Astrocyte (in vitro differentiated cells and primary cell): ENCODE data around the gene DCTN4.

Source experiments
- EZH2 ChIP-seq: IDR thresholded peaks from 2 replicates; pipeline ENCODE4 v1.6.1; 2012; ENCODE audit warnings: mild to moderate bottlenecking, low read length, inconsistent platforms; ENCODE audit not compliant: insufficient read depth
- TF ChIP-seq, protein P1 (sequence below): IDR thresholded peaks from 2 replicates; pipeline ENCODE4 v1.5.1; 2011; ENCODE audit warnings: low read depth, mild to moderate bottlenecking, inconsistent platforms, low read length, moderate library complexity; ENCODE audit not compliant: insufficient read depth

DNA sequence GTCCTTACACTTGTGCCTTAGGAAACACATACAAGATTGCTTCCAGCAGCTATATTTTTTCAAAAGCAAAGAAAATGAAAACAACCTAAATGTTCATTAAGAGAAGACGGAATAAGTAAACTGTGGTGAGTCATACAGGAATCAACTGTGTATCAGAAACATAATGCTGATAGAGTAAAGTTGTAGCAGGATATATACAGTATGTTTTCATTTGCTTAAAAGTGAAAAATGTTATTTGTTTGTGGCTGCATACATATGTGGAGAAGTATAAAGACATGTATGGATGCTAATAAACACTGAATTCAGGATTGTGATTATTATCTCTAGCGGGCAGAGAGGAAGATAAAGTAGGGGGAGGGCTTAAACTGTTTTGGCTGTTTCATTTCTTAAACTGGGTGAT is 8.3 kb downstream of the DCTN4 start:
- TF ChIP-seq EZH2 = no peak
- TF ChIP-seq, protein P1, sequence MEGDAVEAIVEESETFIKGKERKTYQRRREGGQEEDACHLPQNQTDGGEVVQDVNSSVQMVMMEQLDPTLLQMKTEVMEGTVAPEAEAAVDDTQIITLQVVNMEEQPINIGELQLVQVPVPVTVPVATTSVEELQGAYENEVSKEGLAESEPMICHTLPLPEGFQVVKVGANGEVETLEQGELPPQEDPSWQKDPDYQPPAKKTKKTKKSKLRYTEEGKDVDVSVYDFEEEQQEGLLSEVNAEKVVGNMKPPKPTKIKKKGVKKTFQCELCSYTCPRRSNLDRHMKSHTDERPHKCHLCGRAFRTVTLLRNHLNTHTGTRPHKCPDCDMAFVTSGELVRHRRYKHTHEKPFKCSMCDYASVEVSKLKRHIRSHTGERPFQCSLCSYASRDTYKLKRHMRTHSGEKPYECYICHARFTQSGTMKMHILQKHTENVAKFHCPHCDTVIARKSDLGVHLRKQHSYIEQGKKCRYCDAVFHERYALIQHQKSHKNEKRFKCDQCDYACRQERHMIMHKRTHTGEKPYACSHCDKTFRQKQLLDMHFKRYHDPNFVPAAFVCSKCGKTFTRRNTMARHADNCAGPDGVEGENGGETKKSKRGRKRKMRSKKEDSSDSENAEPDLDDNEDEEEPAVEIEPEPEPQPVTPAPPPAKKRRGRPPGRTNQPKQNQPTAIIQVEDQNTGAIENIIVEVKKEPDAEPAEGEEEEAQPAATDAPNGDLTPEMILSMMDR = no peak
